Thyroid gland (tissue), 4 donors: ENCODE results near the gene TRMT1. TPM values are rescaled to one million over a fixed set of nuclear protein-coding genes. Genes with fewer than 3 reads are reported as not detected.

Experiments
- DNase-seq, 2 donors: peaks; one replicate each; pipeline ENCODE4 v3.0.0-alpha.2; 2019
- H3K27ac ChIP-seq, 3 donors: fragments of 200-600 bp; sonication (generic); 1 replicate in 2 of 3; 2 replicates in 1 of 3; pipeline ENCODE4 v1.5.1; 2016 to 2019; ENCODE audit warnings: mild to moderate bottlenecking in 1 of 3, moderate library complexity in 1 of 3
- H3K27me3 ChIP-seq: fragments of 200-600 bp; sonication (generic); one replicate; pipeline ENCODE4 v1.5.1; 2019
- H3K36me3 ChIP-seq, 2 donors: fragments of 200-600 bp; sonication (generic); one replicate each; pipeline ENCODE4 v1.5.1; 2016 to 2019
- H3K4me1 ChIP-seq, 2 donors: fragments of 200-600 bp; sonication (generic); one replicate each; pipeline ENCODE4 v1.5.1; 2017 to 2019
- H3K4me3 ChIP-seq, 3 donors: fragments of 200-600 bp; sonication (generic); replicated peaks in 1 of 3; 1 replicate in 2 of 3; 2 replicates in 1 of 3; pipeline ENCODE4 v1.5.1; 2016; ENCODE audit warnings: mild to moderate bottlenecking in 1 of 3
- H3K9me3 ChIP-seq: fragments of 200-600 bp; sonication (generic); one replicate; pipeline ENCODE4 v1.5.1; 2017
- POLR2A ChIP-seq, 2 donors: fragments of 450-650 bp; IDR thresholded peaks; one replicate each; pipeline ENCODE4 v1.6.1; 2017; ENCODE audit warnings: antibody characterized with exemption in 2 of 2, mild to moderate bottlenecking in 2 of 2, moderate library complexity in 1 of 2
- WGBS, 2 donors: methylation state at CpG; one replicate each; pipeline ENCODE4 v1.1.5; 2017; 5-methylcytosine and 5-hydroxymethylcytosine counted together
- intact Hi-C: fragments of 100-400 bp; cut with DNase I; formaldehyde crosslinking; loops from one replicate; pipeline ENCODE4 v1.15.1; 2023
- total RNA-seq, 4 donors: library from RNA; depleted of rRNA; stranded (reverse); fragments of >200 nt; gene quantifications; one replicate each; pipeline ENCODE4 v1.2.3, GENCODE V29; 2016
- TF ChIP-seq, protein P1 (sequence below), 6 experiments: fragments of 200-600 bp in 3 of 6; fragments of 450-650 bp in 3 of 6; sonication (generic) in 3 of 6; IDR thresholded peaks; one replicate each; pipeline ENCODE4 v1.5.1; 2016 to 2019; ENCODE audit warnings: antibody characterized with exemption in 6 of 6, mild to moderate bottlenecking in 2 of 6, inconsistent platforms in 1 of 6, moderate library complexity in 1 of 6

The TRMT1 gene
- total RNA-seq, 4 donors from 2014 or later, result 23.9 to 31.3 (median 29.1) TPM

- H3K36me3 ChIP-seq, result peaks cover 0 to 6% of the 10 kb centered on the region in 2 donors
- no peak for TF ChIP-seq POLR2A (IDR thresholded peaks at IDR 0.05)
- TF ChIP-seq, protein P1, sequence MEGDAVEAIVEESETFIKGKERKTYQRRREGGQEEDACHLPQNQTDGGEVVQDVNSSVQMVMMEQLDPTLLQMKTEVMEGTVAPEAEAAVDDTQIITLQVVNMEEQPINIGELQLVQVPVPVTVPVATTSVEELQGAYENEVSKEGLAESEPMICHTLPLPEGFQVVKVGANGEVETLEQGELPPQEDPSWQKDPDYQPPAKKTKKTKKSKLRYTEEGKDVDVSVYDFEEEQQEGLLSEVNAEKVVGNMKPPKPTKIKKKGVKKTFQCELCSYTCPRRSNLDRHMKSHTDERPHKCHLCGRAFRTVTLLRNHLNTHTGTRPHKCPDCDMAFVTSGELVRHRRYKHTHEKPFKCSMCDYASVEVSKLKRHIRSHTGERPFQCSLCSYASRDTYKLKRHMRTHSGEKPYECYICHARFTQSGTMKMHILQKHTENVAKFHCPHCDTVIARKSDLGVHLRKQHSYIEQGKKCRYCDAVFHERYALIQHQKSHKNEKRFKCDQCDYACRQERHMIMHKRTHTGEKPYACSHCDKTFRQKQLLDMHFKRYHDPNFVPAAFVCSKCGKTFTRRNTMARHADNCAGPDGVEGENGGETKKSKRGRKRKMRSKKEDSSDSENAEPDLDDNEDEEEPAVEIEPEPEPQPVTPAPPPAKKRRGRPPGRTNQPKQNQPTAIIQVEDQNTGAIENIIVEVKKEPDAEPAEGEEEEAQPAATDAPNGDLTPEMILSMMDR (IDR thresholded peaks at IDR 0.05), result no peak
- 92 to 94% methylated on average over 9 of the region's 9 CpGs for WGBS, 2 donors
Measured at GRCh38 chr19:13072188-13072908, 44.2 kb downstream of the TRMT1 start.

GRCh38 chr19:13071444-13072187 is 44.9 kb downstream of the TRMT1 start:
- no peak overlapping the region for H3K4me3 ChIP-seq
- H3K27me3 ChIP-seq, result no peaks in the 10 kb centered on the region
- no peak for DNase-seq
- peaks cover 0 to 6% of the 10 kb centered on the region in 2 donors for H3K36me3 ChIP-seq
- intact Hi-C loops, result no loop called here
- H3K4me1 ChIP-seq, result peaks cover 6 to 16% of the 10 kb centered on the region in 2 donors
- H3K9me3 ChIP-seq, result no peaks in the 10 kb centered on the region
- WGBS, 2 donors, result 80 to 81% methylated on average over 8 to 9 of the region's 9 CpGs
- no peak overlapping the region for H3K27ac ChIP-seq
- TF ChIP-seq, protein P1 (IDR thresholded peaks at IDR 0.05), result no peak

More at GRCh38 chr19:13072188-13072908, 44.2 kb downstream of the TRMT1 start:
- Histone ChIP-seq H3K27ac (no peak overlapping the region), H3K27me3 (no peaks in the 10 kb centered on the region), H3K9me3 (no peaks in the 10 kb centered on the region), H3K4me3 (no peak overlapping the region), H3K4me1 (peaks cover 6 to 16% of the 10 kb centered on the region in 2 donors)
- intact Hi-C loops, result no loop called here
- DNase-seq, result no peak

DNA sequence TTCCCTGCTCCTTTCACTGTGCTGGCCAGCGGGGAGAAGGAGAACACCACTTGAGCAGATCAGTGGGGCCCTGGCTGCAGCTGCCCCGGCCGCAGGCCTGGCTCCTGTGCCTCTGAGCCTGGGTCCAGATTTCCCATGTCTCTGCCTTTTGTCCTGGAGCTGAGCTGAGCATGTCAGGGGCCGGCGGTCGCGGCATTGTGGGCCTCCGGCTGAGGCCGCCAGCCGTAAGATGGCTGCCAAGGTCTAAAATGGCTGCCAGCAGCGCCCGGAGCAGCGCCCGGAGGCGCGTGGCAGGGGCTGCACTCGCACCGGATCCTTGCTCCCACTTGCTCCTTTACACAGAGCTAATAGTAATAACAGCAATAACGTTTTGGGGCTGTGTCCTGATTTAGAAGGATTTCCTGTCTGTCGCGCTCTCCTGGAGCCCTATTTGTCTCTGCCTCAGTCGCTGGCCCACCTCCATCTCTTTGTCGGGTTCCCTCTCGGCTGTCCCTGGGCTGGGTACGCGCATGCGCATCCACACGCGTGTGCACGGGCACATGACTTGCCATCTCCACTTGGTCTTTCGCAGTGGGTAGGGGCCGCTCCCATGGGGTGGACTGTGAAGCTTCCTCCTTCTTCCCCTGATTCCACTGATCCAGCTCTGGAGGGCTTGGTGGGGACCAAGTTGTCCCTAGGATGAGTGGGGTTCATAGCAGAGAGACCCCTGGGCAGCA is 46.0 kb downstream of the TRMT1 start:
- H3K4me3 ChIP-seq, result no peak overlapping the region
- H3K4me1 ChIP-seq, result peaks cover 6 to 16% of the 10 kb centered on the region in 2 donors
- H3K36me3 ChIP-seq, result peaks cover 0 to 6% of the 10 kb centered on the region in 2 donors
- no peaks in the 10 kb centered on the region for H3K9me3 ChIP-seq
- H3K27me3 ChIP-seq, result no peaks in the 10 kb centered on the region
- peak overlapping the region in 2 of 3 donors; percentile 44 to 48 for H3K27ac ChIP-seq
- WGBS, 2 donors, result 86 to 92% methylated on average over 23 to 25 of the region's 32 CpGs
- DNase-seq, result no peak
- no peak for TF ChIP-seq POLR2A (IDR thresholded peaks at IDR 0.05)
- TF ChIP-seq, protein P1 (IDR thresholded peaks at IDR 0.05), result no peak
- intact Hi-C loops, result no loop called here

DNA sequence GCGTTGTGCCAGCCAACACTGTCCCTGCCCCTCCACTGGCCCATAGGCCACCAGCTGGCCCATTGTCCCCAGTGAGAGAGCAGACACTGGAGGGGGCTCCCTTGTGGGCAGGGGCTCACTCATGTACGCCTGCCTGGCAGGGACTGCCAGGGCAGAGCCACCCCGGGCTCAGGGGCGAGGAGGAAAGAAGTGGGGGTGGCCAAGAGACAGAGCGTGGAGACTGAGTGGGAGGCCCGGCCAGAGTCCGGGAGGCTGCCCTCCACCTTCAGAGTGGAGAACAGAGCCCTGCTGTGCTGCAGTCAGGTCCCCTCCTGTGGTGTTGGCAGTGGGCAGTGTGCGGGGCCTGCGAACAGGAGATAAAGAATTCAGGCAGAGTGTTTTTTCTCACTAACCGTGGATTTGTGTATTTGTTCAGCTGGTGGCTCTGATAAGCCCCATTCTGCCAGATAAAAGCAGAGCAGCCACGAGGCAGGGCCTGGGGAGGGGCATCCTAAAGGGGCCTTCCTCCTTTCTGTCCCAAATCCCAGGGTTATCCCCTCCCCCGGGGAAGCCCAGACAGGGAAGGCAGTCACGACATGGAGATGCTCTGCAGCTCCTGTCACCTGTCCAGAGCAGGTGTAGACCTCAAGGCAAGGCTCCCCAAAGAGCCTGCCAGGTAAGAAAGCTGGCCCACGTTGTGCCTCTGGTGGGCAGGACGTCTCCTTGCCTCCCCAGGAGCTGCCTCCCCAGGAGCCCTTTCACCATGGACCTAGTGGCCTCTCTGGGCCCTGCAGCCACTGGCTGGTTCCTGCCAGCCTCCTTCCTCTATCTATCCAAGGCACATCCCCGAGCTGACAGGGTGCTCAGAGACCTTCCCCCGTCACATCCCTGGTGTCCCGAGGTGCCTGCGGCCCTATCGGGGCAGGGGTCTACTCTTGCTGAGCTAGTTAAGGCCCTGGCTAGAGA is 46.9 kb downstream of the TRMT1 start:
- H3K9me3 ChIP-seq, result no peaks in the 10 kb centered on the region
- H3K27me3 ChIP-seq, result no peaks in the 10 kb centered on the region
- 68 to 78% methylated on average over 14 to 15 of the region's 20 CpGs for WGBS, 2 donors
- no peak for DNase-seq
- intact Hi-C loops, result no loop called here
- no peak overlapping the region for H3K4me3 ChIP-seq
- peaks cover 0 to 6% of the 10 kb centered on the region in 2 donors for H3K36me3 ChIP-seq
- peak overlapping the region in 2 of 3 donors; percentile 44 to 48 for H3K27ac ChIP-seq
- peaks cover 6 to 16% of the 10 kb centered on the region in 2 donors for H3K4me1 ChIP-seq
- no peak for TF ChIP-seq POLR2A (IDR thresholded peaks at IDR 0.05)
- TF ChIP-seq, protein P1 (IDR thresholded peaks at IDR 0.05), result no peak
